ENCODE results near the gene CTF1.
"Not testable (repeated sequence)": the region's sequence is repeated elsewhere in the genome, so short reads cannot be mapped to it uniquely, and the experiment has no call there.

The CTF1 gene

DNA sequence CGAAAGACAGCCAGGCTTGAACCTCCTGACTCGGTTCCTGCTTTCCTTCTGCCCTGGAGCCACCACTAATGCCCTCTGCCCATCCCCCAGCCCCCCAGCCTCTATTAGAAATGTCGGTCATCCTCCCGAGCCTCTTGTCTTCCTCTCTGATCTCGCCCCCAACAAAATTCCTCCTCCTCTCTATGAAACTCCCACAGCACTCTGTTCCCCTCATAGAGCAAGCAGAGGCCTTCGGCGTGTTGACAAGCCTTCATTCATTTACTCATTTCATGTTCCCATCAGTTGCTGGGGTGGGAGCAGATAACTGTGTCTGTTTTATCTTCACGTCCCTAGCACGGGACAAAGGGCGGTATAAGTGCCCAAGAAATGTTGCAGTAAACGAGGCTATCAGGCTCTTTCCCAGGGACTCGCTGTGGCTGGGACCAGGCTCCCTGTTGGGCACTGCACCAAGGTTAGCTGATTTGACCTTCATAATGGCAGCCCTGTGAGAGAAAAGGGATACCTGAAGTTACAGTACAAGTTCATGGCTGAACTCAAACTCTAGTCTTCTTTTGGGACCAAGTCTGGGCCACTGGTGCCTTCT, 34.7 kb downstream of the CTF1 start:
- no peak for ATAC-seq

DNA sequence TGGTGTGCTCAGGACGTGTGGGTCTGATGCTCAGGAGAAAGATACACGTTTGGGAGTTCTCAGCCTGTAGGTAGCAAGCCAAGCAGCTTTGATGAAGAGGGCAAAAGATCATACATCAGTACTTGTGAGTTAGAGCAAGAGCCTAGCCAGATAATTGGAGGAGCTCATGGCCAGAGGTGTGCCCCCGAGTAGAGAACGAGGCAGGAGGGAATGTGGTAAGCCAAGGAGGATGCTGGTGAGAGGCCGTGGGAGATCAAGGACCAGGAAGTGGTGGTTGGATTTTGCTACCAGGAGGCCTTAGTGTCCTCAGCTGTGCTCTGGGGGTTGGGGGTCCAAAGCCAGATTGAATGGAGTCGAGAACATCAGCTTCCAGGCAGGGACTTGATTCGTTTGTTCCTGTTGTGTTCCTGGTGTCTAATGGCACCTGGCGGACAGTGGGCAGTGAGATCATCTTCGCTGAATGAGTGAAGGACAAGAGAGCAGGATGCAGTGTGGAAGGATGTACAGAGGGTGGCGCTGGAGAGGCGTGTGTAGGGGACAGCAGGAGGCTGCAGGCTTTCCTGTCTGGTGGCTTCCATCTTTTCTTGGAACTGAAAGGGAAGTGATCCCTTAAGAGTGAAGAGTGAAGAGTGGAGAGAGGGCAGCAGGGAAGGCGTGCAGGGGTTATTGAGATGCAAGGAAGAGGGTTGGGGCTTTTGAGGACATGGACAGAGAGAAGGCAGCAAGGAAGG, 38.6 kb downstream of the CTF1 start:
- ATAC-seq: peak in 1 of 2 donors; percentile 10

DNA sequence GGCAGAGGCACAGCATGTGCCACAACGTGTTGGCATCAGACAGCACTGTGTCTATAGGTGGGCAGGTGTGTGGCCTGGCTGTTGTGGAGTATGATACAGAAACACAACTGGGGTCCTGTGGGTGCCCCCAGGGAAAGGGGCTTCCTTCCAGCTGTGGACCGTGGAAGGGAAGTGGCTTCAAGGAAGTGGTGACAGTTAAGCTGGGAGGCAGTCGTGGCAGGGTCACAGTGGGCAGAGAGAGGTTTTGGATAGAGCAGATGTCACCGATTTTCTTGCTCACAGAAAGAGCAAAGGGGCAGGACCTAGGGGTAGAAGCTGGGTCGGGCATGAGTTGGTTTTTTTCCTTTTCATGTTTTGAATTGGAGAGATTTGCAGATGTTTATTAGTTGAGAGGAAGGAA, 41.3 kb downstream of the CTF1 start:
- ATAC-seq: no peak

DNA sequence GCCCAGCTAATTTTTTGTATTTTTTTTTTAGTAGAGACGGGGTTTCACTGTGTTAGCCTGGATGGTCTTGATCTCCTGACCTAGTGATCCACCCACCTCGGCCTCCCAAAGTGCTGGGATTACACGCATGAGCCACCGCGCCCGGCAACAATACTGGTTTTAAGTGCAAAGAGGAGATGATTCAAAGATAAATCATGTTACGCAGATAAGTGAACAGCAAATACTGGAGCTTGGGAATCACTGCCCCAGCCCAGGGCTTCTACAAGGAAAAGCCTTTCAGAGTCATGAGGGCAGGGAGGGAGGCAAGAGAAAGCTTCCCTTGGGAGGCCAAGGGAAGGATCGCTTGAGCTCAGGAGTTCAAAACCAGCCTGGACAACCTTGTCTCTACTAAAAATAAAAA, 43.2 kb downstream of the CTF1 start:
- ATAC-seq: not testable (repeated sequence)

DNA sequence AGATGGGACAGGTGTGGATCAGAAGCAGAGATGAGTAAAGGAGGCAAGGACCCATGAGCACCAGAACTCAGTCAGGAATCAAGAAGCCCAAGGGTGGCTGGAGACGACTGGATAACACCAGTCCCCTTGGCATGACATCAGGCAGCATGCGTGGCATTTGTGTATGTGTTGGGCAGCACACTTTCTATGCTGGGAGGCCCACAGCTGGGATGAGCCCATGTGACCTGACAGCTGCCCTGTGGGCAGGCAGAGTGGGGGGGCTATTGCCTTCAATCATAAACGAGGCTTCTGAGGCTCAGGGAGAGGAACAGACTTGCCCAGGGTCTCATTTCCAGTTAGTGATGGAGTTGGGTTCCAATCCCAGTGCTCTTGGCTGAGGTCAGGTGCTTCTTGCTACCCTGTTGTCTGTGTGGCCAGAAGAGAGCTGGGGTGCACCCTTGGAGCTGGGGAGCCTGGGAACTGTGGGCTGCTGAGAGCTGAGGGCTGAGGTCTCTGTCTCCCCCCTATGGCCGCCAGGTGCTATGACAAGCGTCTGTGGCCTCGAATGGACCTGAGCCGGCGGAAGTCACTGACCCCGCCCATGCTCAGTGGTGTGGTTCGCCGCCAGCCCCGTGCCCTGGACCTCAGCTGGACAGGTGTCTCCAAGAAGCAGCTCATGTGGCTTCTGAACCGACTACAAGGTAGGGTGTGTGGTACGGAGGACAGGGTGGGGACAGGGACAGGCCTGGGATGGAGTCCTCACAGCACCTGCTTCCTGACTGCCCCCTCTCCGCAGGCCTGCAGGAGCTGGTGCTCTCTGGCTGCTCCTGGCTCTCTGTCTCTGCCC, 45.4 kb downstream of the CTF1 start:
- ATAC-seq: peak; percentile 91

DNA sequence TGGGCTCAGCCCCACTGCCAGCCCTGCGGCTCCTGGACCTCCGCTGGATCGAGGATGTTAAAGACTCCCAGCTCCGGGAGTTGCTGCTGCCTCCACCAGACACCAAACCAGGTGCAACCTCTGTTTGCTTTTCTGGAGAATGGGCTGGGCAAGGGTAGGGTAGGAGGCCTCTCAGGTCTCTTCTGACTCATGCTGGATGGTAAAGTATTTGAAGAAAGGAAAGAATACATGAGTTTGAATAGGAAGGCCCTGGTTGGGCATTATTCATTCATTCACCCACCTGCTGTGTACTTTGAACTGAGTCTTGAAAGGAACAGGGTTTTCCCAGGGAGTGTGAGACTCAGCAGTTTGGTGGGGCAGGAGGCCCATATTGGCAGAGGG, 46.0 kb downstream of the CTF1 start:
- ATAC-seq: peak in 1 of 2 donors; percentile 22

DNA sequence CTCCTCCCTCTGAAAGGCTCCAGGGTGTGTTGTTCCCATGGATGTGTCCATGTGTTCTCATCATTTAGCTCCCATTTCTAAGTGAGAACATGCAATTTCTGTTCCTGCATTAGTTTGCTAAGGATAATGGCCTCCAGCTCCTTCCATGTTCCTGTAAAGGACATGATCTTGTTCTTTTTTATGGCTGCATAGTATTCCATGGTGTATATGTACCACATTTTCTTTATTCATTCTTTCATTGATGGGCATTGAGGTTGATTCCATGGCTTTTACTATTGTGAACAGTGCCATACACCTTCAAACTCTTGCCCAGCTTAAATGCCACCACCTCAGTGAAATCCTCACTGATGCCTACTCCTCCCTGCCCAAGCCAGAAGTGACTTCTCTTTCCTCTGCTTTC, 47.9 kb downstream of the CTF1 start:
- ATAC-seq: no peak

DNA sequence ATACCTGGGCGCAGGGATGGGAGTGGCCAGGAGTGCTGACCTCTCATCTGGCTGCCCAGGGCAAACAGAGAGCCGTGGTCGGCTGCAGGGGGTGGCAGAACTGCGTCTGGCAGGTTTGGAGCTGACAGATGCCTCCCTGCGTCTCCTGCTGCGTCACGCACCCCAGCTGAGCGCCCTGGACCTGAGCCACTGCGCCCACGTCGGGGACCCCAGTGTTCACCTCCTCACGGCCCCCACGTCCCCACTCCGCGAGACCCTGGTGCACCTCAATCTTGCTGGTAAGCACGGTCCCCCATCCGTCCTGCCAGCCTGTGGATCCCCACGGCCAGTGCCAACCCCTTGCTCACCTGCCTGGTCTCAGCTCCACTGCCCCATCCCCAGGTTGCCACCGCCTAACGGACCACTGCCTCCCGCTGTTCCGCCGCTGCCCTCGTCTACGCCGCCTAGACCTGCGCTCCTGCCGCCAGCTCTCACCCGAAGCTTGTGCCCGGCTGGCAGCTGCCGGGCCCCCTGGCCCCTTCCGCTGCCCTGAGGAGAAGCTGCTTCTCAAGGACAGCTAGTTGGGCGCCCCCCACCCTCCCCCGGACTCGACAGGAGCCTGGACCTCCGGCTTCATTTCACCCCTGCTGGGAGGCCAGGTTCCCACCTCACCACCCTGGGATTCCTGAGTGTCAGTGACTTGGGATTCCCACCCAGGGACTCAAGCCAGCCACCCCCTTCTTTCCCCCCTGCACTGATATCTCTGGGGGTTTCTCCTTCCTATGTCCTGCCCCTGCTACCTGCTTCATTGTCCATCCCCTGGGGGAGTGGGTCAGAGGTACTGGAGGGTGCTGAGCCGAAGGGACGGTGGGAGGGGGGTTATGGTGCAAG, 50.5 kb downstream of the CTF1 start:
- no peak for ATAC-seq

DNA sequence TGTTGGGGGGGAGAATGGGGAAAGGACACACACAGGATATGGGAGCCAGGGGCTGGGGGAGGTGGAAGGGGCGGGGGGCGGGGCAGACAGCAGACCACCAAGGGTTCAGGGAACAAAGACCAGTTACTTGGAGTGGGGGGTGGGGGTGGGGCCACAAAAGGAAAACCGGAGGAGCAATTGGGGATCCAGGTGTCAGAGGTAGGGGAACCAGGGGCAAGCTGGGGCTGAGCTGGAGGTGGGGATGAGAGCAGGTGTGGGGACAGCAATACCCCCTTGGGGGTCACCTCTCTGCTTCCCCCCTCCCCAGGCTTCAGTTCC, 51.1 kb downstream of the CTF1 start:
- ATAC-seq: no peak

DNA sequence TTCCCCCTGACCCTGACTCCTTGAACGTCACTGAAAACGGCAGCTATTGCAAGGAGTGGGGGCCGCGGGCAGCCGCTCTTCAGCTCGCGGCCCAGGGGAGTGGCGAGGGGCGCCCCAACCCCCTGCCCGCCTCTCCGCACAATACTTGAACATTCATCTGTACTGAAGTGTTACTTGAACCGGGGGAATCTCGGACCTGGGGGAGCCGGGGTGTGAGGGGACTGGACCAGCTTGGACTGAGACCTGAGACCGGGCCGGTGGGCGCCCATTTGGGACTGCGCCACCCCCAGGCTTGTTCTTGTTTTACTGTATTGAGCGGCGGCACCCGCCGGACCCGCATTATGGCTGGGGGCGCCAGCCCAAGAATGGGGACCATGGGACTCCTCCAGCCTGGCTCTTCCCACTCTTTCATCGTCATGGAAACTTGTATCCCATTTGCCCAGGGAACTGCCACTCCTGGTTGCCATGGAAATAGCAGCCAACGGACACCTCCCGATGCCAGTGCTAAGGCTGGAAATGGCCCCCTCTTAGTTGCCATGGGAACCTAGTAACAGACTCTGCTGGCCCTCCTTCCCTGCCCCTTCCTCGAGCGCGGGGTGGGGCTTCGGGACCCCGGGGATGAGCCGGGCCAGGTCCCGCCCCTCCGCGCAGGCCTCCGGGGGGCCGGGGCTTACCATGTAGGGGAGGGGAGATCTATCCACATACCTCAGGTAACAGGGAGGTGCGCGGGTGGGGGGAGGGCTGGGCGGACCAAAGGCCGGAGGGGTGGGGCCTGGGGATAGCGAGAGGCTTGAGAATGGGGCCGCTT, 51.6 kb downstream of the CTF1 start:
- no peak for ATAC-seq

DNA sequence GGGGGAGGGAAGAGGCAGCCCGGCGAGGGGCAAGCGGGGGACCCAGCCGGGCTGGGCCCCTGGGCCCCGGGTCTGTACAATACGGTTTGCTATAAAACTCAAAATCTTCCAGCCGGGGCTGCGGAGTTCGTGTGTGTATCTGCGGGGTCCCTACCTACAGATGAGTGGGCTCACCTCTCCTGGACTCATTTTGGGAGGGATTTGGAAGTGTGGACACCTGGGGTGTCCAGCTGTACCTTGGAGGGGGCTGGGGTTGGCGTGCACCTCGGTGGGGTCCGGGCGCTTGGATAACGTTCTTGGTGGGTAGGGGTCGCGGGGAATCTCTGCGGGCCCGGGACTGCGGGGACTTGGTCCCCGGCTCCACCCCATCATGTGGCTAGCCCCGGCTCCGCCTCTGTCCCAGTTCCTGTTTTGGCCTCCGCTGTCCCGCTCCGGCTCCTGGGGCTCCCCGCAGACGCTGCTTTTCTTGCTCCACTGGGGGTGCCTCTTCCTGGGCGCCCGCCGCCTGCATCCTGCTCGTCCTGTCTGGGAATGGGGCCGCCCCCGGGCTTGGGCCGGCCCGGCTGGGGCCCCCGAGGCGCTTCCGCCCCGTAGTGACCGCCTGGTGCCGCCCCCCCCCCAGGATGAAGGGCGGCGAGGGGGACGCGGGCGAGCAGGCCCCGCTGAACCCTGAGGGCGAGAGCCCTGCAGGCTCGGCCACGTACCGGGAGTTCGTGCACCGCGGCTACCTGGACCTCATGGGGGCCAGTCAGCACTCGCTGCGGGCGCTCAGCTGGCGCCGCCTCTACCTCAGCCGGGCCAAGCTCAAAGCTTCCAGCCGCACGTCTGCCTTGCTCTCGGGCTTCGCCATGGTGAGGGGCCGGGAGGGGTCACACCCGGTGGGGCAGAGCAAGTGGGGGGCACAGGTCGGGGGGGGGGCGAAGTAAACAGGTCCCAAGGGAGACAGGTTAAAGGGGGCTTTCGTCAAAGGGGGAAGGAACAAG, 52.5 kb downstream of the CTF1 start, which contains the start of gene ORAI3:
Gene ORAI3, plus strand, starts transcription at position 402 of the 983 bp plus-strand sequence. Its CDS starts 222 bp downstream, at position 624.
- peak; percentile 54 to 55 for ATAC-seq

DNA sequence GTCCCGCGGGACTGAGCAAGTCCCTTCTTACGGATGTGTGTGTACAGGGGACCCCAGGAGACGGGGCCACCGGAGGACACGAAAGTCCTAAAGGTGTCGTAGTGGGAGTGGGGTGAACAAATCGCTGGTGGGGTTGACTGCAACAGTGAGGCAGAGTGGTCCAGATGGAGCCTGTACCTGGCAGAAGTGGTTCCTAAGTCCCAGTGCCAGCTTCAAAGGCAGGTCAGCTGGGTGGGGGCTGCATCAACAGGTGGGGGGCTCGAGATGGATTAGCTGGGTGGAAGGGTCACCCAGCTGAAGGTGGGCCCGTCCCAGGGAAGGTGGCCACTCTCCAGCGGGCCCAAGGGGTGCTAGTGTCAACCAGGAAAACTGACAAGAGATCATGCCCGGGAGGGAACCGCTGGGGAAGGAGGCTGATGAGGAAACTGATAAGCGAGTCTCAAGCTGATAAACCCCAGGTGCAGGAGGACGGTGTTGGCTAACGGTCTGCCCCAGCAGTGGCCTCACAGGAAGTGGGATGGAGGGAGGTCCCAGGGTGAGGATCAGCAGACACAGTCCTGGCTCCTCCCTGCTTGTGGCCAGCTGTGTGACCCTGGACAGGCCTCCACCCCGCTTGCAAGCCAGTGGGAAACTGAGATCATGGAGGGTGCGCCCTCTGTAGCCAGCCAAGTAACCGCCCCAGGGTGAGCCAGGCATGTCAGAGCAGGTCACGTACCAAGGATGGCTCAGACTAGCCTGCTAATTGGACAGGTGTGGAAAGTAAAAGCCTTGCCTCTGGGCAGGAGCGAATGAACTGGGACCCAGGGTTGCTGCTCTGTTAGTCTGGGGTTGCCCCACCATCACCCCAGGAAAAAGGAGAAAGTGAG, 53.5 kb downstream of the CTF1 start:
- peak; percentile 51 to 58 for ATAC-seq

DNA sequence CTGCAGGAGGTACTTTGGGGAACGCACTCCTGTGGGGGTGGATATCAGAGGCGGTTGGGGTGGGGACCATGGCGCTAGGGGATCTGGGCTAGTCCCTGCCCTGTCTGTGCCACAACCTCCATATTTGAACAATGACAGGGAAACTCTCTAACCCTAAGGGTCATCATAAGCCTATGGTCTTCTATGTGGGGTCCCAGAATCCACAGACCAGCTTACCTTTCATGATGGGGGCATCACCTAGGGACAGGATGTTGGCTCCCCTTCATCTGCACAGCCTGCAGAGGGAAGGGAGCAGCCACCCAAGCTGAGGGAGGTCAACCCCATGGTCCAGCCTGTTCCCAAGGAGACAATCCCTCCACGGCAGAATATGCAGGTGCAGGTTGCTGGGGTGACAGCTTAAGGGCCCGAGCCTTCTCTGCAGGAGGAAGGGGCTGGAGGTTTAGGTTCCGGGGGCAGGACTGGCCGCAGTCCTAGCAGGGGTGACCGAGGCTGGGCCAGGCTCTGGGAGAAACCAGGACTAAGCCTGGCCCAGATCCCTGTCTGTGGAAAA, 54.2 kb downstream of the CTF1 start:
- ATAC-seq: peak in 1 of 2 donors; percentile 2

DNA sequence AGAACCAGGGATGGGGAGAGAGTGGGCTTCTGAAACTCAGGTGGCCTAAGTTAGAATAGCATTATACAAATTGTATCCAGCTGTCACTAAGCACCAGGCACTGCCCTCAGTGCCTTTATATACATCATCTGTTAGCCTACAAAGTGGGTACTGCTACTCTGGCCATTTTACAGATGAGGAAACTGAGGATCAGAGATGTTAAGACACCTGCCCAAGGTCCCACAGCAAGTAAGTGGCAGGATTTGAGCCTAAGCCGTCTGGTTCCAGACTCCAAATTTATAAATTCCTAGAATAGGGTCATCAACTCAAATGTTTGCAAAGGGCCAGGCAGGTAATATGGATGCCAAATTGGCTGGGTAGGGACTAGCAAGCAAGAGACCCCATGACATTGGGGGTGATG, 54.8 kb downstream of the CTF1 start:
- no peak for ATAC-seq

DNA sequence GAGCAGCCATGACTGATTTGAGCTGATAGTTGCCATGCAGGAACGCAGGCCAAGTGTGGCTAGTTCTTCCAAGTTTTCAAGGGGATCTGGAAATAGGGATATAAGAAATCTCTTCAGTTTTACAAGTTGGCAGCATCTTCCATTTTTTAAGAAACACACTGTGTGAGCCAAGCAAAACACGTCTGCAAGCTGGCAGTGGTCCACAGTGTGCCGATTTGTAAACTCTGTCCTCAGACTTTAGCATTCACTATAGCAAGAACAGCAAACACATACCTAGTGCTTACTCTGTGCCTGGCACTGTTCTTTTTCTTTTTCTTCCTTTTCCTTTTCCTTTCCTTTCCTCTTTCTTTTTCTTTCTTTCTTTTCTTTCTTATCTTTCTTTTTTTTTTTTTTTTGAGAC, 55.3 kb downstream of the CTF1 start:
- no peak for ATAC-seq

DNA sequence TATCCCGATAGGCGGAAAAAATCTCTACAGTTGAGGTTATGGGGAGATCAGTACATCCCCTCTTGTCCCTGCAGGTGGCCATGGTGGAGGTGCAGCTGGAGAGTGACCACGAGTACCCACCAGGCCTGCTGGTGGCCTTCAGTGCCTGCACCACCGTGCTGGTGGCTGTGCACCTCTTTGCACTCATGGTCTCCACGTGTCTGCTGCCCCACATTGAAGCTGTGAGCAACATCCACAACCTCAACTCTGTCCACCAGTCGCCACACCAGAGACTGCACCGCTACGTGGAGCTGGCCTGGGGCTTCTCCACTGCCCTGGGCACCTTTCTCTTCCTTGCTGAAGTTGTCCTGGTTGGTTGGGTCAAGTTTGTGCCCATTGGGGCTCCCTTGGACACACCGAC, 56.7 kb downstream of the CTF1 start:
- no peak for ATAC-seq

Measured in activated CD4-positive, CD25-positive, alpha-beta regulatory T cell treated with anti-CD3 and anti-CD28 coated beads, Interleukin-2, amount 50 U/mL, for 24 hours (primary cell).